ENCODE results near the gene ENTHD1. TPM values are rescaled to one million over a fixed set of nuclear protein-coding genes. Genes with fewer than 3 reads are reported as not detected.
"Not testable (repeated sequence)": the region's sequence is repeated elsewhere in the genome, so short reads cannot be mapped to it uniquely, and the experiment has no call there.

The ENTHD1 gene
- total RNA-seq, 2 donors from 2014 or later: not detected

DNA sequence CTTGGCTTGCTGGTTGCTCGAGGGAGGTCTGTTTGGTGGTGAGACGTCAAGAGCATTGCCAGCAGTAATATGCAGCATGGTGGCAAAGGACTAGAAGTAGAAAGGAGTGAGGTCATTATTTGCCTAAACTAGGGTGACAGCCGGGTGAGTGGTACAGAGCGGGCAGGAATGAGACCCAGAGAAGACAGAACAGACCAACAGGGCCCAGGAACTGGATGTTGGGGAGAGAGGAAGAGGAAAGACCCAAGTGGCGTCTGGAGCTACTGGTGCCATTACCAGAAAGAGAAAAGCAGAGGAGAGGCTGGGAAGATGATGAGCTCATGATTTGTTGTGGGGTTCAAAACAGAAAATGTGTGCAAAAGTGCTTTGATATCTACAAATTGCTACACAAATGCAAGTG, 158.7 kb downstream of the ENTHD1 start:
- Mint-ChIP-seq H3K36me3 (ENCODE audit: low read depth) (no peaks in the 10 kb centered on the region), H3K4me1 (peaks cover 10% of the 10 kb centered on the region), H3K27ac (no peak overlapping the region), H3K27me3 (ENCODE audit: insufficient read depth) (no peaks in the 10 kb centered on the region), H3K4me3 (no peak overlapping the region), H3K9me3 (no peaks in the 10 kb centered on the region)
- 69 to 80% methylated on average over 2 to 5 of the region's 5 CpGs for WGBS, 2 experiments (ENCODE audit: insufficient coverage in 1 of 2, insufficient read length in 1 of 2)
- DNase-seq: no peak
- no peaks in the 10 kb centered on the region for H3K4me1 ChIP-seq (ENCODE audit: control insufficient read depth, insufficient read depth, low read length)
- TF ChIP-seq, protein P1, sequence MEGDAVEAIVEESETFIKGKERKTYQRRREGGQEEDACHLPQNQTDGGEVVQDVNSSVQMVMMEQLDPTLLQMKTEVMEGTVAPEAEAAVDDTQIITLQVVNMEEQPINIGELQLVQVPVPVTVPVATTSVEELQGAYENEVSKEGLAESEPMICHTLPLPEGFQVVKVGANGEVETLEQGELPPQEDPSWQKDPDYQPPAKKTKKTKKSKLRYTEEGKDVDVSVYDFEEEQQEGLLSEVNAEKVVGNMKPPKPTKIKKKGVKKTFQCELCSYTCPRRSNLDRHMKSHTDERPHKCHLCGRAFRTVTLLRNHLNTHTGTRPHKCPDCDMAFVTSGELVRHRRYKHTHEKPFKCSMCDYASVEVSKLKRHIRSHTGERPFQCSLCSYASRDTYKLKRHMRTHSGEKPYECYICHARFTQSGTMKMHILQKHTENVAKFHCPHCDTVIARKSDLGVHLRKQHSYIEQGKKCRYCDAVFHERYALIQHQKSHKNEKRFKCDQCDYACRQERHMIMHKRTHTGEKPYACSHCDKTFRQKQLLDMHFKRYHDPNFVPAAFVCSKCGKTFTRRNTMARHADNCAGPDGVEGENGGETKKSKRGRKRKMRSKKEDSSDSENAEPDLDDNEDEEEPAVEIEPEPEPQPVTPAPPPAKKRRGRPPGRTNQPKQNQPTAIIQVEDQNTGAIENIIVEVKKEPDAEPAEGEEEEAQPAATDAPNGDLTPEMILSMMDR (conservative IDR thresholded peaks at IDR 0.05): no peak
- no peak overlapping the region for H3K27ac ChIP-seq (ENCODE audit: low read depth, low read length)
- H3K9me3 ChIP-seq (ENCODE audit: control insufficient read depth, low read length): peaks cover 6% of the 10 kb centered on the region
- H3K9ac ChIP-seq (ENCODE audit: extremely low read depth, low read length, poor library complexity, severe bottlenecking): no peak overlapping the region
- H3K36me3 ChIP-seq (ENCODE audit: control insufficient read depth, insufficient read depth, low read length): no peaks in the 10 kb centered on the region
- H3K4me3 ChIP-seq (ENCODE audit: low read length): no peak overlapping the region
- H3K27me3 ChIP-seq (ENCODE audit: control insufficient read depth, insufficient read depth, low read length, poor library complexity, severe bottlenecking): peaks cover 9% of the 10 kb centered on the region

DNA sequence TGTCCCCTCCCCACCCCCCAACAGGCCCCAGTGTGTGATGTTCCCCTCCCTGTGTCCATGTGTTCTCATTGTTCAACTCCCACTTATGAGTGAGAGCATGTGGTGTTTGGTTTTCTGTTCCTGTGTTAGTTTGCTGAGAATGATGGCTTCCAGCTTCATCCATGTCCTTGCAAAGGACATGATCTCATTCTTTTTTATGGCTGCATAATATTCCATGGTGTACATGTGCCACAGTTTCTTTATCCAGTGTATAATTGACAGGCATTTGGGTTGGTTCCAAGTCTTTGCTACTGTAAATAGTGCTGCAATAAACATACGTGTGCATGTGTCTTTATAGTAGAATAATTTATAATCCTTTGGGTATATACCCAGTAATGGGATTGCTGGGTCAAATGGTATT, 159.5 kb downstream of the ENTHD1 start:
- not testable (repeated sequence) for H3K36me3 ChIP-seq (ENCODE audit: control insufficient read depth, insufficient read depth, low read length); H3K27ac ChIP-seq (ENCODE audit: low read depth, low read length); H3K27me3 Mint-ChIP-seq (ENCODE audit: insufficient read depth); H3K9me3 Mint-ChIP-seq; DNase-seq; H3K36me3 Mint-ChIP-seq (ENCODE audit: low read depth); H3K27me3 ChIP-seq (ENCODE audit: control insufficient read depth, insufficient read depth, low read length, poor library complexity, severe bottlenecking); H3K9ac ChIP-seq (ENCODE audit: extremely low read depth, low read length, poor library complexity, severe bottlenecking); H3K9me3 ChIP-seq (ENCODE audit: control insufficient read depth, low read length); H3K4me3 Mint-ChIP-seq; H3K4me1 ChIP-seq (ENCODE audit: control insufficient read depth, insufficient read depth, low read length); H3K27ac Mint-ChIP-seq; H3K4me3 ChIP-seq (ENCODE audit: low read length)
- H3K4me1 Mint-ChIP-seq: peaks cover 10% of the 10 kb centered on the region
- 100% methylated on average over 1 of the region's 1 CpG; no CpG with 5 or more reads in 1 of the 2 experiments for WGBS, 2 experiments (ENCODE audit: insufficient coverage in 1 of 2, insufficient read length in 1 of 2)

DNA sequence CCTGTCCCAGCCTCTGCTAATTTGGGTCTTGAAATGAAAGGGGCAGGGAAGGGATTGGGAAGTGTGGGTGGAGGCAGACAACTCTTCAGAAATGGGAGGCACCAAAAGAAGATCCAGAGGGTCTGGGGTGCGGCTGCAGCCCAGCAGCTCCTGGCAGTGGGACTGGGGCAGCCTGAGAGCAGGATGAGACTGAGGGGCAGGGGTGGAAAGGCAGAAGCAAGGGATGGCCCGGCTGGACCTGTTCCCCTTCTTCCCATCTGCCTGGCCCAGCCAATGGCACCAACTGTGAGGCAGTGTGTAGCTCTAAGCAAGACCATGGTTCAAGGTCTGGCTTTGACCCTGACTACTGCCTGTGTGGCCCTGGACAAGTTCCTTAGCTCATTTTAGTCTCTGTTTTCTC, 160.4 kb downstream of the ENTHD1 start:
- WGBS, 2 experiments (ENCODE audit: insufficient coverage in 1 of 2, insufficient read length in 1 of 2): 92 to 95% methylated on average over 2 of the region's 2 CpGs
- Histone ChIP-seq H3K36me3 (ENCODE audit: control insufficient read depth, insufficient read depth, low read length) (no peaks in the 10 kb centered on the region), H3K27ac (ENCODE audit: low read depth, low read length) (no peak overlapping the region), H3K4me1 (ENCODE audit: control insufficient read depth, insufficient read depth, low read length) (no peaks in the 10 kb centered on the region), H3K4me3 (ENCODE audit: low read length) (no peak overlapping the region), H3K27me3 (ENCODE audit: control insufficient read depth, insufficient read depth, low read length, poor library complexity, severe bottlenecking) (peaks cover 9% of the 10 kb centered on the region), H3K9ac (ENCODE audit: extremely low read depth, low read length, poor library complexity, severe bottlenecking) (no peak overlapping the region), H3K9me3 (ENCODE audit: control insufficient read depth, low read length) (no peaks in the 10 kb centered on the region)
- Mint-ChIP-seq H3K4me3 (no peak overlapping the region), H3K27me3 (ENCODE audit: insufficient read depth) (no peaks in the 10 kb centered on the region), H3K36me3 (ENCODE audit: low read depth) (no peaks in the 10 kb centered on the region), H3K9me3 (no peaks in the 10 kb centered on the region), H3K4me1 (peaks cover 10% of the 10 kb centered on the region), H3K27ac (no peak overlapping the region)
- no peak for DNase-seq
- TF ChIP-seq, protein P1 (conservative IDR thresholded peaks at IDR 0.05): no peak

DNA sequence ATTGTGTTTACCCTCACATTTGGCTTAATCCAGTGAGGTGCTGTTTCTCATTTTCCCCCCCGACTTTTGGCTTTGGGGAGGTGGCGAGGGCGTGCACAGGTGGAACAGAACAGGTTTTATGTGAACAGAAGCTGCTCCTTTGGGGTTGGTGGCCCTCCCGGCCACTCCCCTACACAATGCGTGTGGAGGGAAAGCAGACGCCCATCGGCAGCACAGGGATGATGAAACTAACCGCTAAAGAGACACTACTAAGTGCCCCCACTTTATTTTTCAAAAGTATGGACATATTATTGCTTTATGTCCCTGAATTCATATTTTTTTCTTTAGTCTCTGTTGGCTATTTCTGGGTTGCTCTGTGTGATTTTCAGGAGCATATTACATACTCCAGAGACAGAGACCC, 160.9 kb downstream of the ENTHD1 start:
- H3K27ac Mint-ChIP-seq: no peak overlapping the region
- Histone ChIP-seq H3K9ac (ENCODE audit: extremely low read depth, low read length, poor library complexity, severe bottlenecking) (no peak overlapping the region), H3K27me3 (ENCODE audit: control insufficient read depth, insufficient read depth, low read length, poor library complexity, severe bottlenecking) (peaks cover 9% of the 10 kb centered on the region), H3K36me3 (ENCODE audit: control insufficient read depth, insufficient read depth, low read length) (no peaks in the 10 kb centered on the region), H3K9me3 (ENCODE audit: control insufficient read depth, low read length) (no peaks in the 10 kb centered on the region), H3K4me1 (ENCODE audit: control insufficient read depth, insufficient read depth, low read length) (no peaks in the 10 kb centered on the region), H3K4me3 (ENCODE audit: low read length) (no peak overlapping the region), H3K27ac (ENCODE audit: low read depth, low read length) (no peak overlapping the region)
- no peaks in the 10 kb centered on the region for H3K9me3 Mint-ChIP-seq
- peaks cover under 1% of the 10 kb centered on the region for H3K27me3 Mint-ChIP-seq (ENCODE audit: insufficient read depth)
- TF ChIP-seq, protein P1 (conservative IDR thresholded peaks at IDR 0.05): no peak
- WGBS, 2 experiments (ENCODE audit: insufficient coverage in 1 of 2, insufficient read length in 1 of 2): 93 to 97% methylated on average over 5 to 8 of the region's 8 CpGs
- DNase-seq: no peak
- no peaks in the 10 kb centered on the region for H3K36me3 Mint-ChIP-seq (ENCODE audit: low read depth)
- peaks cover 10% of the 10 kb centered on the region for H3K4me1 Mint-ChIP-seq
- no peak overlapping the region for H3K4me3 Mint-ChIP-seq
